Adrenal gland (tissue), 5 donors: ENCODE results near the gene BEST4.

Experiments
- POLR2A ChIP-seq, 2 donors: fragments of 450-650 bp; IDR thresholded peaks; one replicate each; pipeline ENCODE4 v1.6.1; 2017; ENCODE audit warnings: antibody characterized with exemption in 2 of 2, mild to moderate bottlenecking in 2 of 2, moderate library complexity in 1 of 2
- TF ChIP-seq, protein P1 (sequence below), 6 experiments: fragments of 450-650 bp in 4 of 6; fragments of 200-600 bp in 2 of 6; sonication (generic) in 1 of 6; IDR thresholded peaks; 1 replicate in 5 of 6; 2 replicates in 1 of 6; pipeline versions ENCODE4 v1.5.1 to v1.8.0; 2016 to 2021; ENCODE audit warnings: antibody characterized with exemption in 6 of 6, mild to moderate bottlenecking in 2 of 6, moderate library complexity in 1 of 6
- donor health status: DM: no; HTN: no; CAD: no.

DNA sequence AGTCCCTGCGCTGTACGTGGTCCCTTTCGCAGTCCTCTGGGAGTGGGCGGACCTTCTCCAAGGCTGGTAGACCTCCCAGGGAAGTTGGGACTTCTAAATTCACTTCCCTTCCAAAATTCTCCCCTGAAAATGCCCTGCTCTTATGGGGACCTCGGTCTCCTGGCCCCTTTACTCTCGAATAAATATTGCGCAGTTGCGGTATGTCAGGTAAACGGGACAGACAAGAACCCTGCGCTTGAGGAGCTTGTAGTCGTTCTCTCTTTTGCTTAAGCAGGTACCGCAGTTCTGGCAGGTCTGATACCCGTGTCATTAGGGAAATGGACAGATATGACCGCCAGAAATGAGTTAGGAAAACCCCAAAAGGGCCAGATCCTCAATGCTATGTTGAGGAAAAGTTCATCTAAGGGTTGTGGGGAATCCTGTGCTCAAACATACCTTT lies 47.8 kb downstream of the BEST4 start:
- TF ChIP-seq, protein P1, sequence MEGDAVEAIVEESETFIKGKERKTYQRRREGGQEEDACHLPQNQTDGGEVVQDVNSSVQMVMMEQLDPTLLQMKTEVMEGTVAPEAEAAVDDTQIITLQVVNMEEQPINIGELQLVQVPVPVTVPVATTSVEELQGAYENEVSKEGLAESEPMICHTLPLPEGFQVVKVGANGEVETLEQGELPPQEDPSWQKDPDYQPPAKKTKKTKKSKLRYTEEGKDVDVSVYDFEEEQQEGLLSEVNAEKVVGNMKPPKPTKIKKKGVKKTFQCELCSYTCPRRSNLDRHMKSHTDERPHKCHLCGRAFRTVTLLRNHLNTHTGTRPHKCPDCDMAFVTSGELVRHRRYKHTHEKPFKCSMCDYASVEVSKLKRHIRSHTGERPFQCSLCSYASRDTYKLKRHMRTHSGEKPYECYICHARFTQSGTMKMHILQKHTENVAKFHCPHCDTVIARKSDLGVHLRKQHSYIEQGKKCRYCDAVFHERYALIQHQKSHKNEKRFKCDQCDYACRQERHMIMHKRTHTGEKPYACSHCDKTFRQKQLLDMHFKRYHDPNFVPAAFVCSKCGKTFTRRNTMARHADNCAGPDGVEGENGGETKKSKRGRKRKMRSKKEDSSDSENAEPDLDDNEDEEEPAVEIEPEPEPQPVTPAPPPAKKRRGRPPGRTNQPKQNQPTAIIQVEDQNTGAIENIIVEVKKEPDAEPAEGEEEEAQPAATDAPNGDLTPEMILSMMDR (IDR thresholded peaks at IDR 0.05): no peak
- TF ChIP-seq POLR2A (IDR thresholded peaks at IDR 0.05): no peak
